Effector CD8-positive, alpha-beta T cell (primary cell): Measurements from ENCODE around the gene NOL4L.

ENCODE experiments used
- DNase-seq: peaks from one replicate; lab custom pipeline; 2025; lab: John Stamatoyannopoulos, UW

The NOL4L gene

DNA sequence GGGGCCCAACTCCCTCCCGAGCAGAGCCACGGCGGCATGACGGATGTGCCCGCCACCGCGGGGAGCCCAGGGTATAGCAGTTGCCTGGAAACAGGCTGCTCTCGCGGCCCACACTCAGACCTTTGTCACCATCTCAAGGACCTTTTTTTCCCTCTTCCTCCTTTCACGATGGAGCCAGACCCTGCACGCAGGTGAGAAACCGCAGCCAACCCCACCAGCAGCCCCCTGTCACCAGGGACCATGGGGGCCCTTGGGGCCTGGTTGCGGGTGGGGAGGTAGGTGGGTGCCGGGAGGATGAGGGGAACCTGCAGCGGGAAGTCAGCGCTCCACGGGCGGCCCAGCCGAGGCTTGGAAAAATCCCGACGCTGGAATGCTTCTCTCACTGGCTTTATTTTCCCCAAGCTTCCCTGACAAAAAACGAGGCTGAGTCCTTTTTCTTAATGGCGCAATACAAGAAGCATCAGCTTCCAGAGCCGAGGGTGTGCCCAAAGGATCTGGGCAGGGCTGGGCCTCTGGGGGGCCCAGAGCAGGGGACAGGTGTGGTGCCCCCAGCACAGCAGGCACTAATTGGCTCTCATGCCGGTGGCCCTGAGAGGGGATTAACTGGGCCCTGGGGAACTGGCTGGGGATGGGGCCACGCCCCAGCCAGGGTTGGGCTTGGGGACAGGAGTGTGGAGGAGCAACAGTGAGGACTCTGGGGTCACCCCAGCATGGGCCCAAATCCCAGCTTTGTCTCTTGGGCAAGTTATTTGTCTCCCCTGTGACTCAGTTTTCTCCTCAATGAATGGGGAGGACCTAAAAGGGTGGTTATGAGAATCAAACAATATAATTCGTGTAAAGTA is 23.9 kb downstream of the NOL4L start:
- DNase-seq, result no peak

DNA sequence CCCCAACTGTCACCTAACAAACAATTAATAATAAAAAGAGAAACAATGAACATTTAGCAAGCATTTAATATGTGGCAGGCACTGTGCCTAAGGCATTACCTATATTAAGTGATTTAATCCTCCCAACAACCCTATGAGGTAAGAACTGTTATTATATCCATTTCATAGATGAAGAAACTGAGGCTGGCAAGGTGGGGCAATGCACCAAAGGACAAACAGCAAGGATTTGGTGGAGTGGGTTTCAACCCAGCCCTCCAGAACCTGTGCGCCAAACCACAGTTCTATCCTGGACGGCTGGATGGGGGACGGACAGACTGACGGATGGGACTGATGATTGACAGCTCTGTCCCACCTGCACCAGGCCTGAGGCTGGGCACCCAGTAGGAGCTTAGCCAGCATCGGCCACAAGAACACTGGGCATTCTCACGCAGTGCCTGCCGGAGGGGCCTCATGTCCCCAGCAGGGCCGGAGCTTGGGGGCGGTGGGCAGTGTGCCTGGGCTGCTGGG is 24.6 kb downstream of the NOL4L start:
- DNase-seq, result no peak

- no peak for DNase-seq
Measured at GRCh38 chr20:32559753-32560380, 25.3 kb downstream of the NOL4L start.

DNA sequence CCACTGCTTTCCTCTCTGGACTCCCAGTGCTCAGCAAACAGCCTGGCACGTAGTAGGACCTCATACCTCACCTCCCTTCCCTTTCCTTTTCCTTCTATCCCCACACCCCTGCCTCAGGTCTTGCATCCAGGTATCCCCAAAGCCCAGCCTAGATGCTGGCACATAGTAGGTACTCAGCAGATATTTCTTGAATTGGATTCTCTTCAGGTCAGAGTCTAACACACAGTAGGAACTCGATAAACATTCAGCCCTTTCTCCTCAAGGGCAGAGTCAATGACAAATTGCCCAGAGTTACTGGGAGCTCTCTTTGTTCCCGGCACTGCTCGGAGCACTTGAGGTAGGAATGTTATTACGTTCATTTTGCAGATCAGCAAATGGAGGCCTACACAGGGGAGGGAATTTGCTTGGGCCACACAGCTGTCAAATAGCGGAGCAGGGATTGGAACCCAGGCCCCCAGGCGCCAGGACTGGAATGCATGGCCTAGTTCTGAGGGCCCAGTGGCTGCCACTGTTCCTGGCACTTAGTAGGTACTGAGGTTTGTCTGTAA is 25.9 kb downstream of the NOL4L start:
- no peak for DNase-seq

GRCh38 chr20:32558526-32558925 is 26.6 kb downstream of the NOL4L start:
- no peak for DNase-seq

DNA sequence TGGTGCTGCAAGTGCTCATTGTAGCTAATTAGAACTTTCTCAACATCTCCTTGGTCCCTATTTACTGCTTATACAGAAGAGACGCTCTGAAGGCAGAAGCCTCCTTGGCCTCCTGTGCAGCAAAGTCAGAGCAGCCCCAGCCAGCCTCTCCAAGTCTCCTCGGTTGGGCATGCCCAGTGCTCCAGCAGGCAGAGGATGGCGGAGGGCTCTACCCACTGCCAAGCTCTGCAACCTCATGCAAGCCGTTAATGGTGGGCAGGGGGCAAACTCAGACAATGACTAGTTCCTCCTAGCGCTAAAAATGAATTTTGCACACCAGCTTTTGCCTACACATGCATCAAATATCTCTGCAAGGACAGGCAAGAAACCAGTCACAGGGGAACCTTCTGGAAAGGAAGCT is 27.8 kb downstream of the NOL4L start:
- no peak for DNase-seq

GRCh38 chr20:32556312-32557184 is 28.6 kb downstream of the NOL4L start:
- DNase-seq, result no peak

DNA sequence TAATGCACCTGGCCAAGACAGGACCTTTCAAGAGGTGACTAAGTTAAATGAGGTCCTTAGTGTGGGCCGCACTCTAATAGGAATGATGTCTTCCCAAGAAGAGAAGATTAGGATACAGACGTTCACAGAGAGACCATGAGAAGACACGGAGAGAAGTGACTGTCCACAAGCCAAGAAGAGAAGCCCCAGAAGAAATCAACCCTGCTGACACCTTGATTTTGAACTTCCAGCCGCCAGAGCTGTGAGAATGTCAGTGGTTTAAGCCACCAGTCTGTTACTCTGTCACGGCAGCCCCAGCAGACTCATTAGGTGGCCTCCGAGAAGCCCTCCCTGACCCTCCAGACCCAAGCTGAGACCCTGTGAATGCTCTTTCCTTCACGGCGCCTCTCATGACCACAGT is 29.5 kb downstream of the NOL4L start:
- DNase-seq, result no peak

GRCh38 chr20:32554965-32555289 is 30.2 kb downstream of the NOL4L start:
- no peak for DNase-seq

DNA sequence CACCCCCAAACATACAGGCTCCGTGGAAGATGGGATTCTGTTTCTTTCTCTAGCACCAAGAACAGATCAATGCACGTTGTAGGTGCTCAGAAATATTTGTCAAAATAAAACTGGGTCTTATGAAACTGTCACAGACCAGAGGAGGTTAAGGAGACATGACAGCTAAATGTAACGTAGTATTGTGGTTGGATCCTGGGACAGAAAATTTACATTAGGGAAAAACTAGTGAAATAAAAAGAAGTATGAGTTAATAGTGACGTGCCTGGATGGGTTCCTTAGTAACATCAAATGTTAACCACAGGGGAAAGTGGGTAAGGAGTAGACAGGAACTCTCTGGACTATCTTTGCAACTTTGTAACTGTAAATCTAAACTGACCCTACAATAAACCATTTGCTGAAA is 31.5 kb downstream of the NOL4L start:
- DNase-seq, result no peak

GRCh38 chr20:32551693-32552092 is 33.4 kb downstream of the NOL4L start:
- DNase-seq, result no peak

- DNase-seq, result no peak
Measured at GRCh38 chr20:32549842-32550241, 35.3 kb downstream of the NOL4L start.

DNA sequence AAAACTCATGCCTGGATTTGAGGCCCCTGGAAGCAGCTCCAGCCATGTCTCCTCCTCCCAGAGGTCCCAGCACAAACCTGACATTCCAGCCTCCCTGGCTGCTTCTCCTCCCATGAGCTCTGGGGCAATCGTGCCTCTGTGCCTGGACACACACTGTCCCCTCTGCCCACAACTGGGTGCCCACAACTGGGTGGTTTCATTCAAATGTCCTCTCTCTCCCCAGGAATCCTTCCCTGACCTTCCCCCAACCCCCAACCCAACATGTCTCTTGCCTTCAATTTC is 37.4 kb downstream of the NOL4L start:
- DNase-seq, result no peak

- DNase-seq, result no peak
Measured at GRCh38 chr20:32546918-32547752, 38.0 kb downstream of the NOL4L start.

GRCh38 chr20:32544893-32545840 is 40.0 kb downstream of the NOL4L start:
- no peak for DNase-seq

DNA sequence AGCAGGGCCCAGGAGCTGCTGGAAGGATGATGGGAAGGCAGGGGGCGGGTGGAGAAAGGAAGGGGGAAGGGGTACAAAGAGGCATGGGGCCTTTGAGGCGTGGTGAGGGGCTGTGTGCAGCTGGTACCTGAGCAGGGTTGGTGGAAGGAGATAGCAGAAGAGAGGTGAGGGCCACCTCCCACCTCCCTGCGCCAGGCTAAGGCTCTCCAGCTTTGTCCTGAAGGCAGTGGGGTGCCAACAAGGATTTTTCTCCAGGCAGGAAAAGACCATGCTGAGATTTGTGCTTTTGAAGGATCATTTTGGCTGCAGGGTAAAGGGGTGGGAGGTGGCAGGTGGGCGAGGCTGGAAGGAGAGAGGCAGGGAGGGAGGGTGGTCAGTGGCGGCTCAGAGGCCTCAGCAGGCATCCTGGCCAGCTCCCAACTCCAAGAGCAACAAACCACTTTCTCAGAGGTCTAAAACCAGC is 40.8 kb downstream of the NOL4L start:
- no peak for DNase-seq

DNA sequence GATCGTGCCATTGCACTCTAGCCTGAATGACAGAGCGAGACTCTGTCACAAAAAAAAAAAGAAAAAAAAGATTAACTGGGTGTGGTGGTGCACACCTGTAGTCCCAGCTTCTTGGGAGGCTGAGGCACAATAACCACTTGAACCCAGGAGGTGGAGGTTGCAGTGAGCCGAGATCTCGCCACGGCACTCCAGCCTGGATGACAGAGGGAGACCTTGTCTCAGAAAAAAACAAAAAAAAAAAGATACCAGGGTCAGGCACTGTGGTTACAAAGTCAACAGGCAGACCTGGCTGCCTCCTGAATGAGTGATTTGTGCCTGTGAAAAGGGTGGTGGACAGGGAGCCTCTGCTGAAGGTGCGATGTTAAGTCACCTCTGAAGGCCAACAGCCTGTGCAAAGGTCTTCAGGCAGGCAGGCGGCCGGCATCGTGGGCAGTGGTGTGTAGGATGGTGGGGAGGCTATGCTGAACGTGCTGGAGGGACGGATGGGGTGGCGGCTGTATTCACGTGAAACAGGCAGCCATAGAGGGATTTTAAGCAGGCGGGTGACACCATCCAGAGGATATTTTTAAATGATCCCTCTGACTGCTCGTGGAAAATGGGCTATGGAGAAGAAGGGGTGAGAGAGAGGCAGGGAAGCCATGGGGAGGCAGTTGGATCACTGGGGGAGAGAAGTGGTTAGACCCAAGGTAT is 41.4 kb downstream of the NOL4L start:
- no peak for DNase-seq

- DNase-seq, result no peak
Measured at GRCh38 chr20:32542259-32542615, 42.9 kb downstream of the NOL4L start.

DNA sequence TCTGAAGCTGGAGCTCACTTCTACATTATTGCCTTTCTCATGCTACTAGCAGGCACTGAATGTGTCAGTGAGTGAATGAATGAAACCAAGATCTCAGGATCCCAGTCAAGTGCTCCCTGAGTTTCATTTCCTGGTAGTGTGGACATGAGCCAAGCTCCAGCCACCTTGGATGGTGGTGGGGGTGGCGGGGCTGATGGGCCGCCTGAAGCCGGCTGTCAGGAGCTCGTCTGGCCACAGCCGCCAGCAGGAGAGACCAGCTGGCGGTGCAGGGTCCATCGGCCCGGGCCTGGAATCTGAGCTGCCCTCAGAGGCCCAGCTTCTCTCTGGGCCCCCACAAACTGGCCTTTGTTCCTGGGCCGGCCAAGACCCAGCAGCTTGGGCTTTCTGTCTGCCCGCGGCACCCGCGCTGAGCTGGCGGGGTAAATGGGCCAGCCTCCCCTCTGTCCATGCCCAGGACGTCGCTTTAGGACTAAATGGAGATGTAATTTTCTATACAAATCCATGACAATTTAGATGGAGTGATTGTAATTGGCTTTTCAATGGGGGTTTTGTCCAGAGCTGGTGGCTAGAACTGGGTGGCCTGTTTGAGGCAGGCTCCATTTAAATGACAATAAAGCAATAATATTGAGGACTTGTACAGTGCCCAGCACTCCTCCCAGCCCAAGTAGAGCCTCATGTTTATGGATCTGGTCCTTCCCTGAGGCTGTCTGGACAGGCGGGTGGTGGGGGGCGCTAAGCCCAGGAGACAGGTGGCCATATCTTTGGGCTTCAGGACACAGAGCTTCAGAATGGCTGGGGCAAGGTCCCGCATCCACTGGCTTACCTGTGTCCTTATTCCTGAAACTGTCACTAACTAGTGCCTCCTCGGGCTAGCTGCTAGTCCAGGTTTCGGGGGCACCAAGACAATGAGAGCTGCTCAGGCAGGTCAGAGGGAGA is 43.5 kb downstream of the NOL4L start:
- no peak for DNase-seq
